ENCODE data around the gene PSORS1C1. TPM values are rescaled to one million over a fixed set of nuclear protein-coding genes. Genes with fewer than 3 reads are reported as not detected.

Gene PSORS1C1
- total and polyA plus RNA-seq, 2 of the 4 experiments (the other 2 are of a cell fraction), result 0.36 to 1.1 TPM

- Histone ChIP-seq H2AFZ (replicated peaks; ENCODE audit: low read length, poor library complexity) (no peak overlapping the region), H3K9ac (ENCODE audit: low read depth, low read length) (no peak overlapping the region), H4K91ac (ENCODE audit: insufficient read depth, low read depth, low read length) (no peak overlapping the region), H2BK15ac (ENCODE audit: low read depth, low read length) (no peak overlapping the region), H4K8ac (ENCODE audit: low read depth in 2 of 2, low read length in 2 of 2) (no peak overlapping the region), H3K56ac (ENCODE audit: extremely low read depth, insufficient read depth, low read length) (no peak overlapping the region), H3K4me2 (ENCODE audit: low read depth, low read length) (no peak overlapping the region), H3K9me3 (ENCODE audit: control insufficient read depth, insufficient read depth, low read length) (no peaks in the 10 kb centered on the region), H2AK5ac (ENCODE audit: low read depth, low read length) (no peak overlapping the region; the same call in 1 of the 2 replicates), H2AK9ac (replicated peaks; ENCODE audit: low read depth, low read length, poor library complexity) (no peak overlapping the region), H3K18ac (ENCODE audit: low read depth, low read length) (no peak overlapping the region), H3K14ac (replicated peaks; ENCODE audit: low read depth, low read length) (no peak overlapping the region), H3K27me3 (ENCODE audit: control insufficient read depth, insufficient read depth, low read length) (peaks cover 3% of the 10 kb centered on the region; the same call in 1 of the 2 replicates), H3K79me1 (ENCODE audit: low read depth in 1 of 2, low read length in 2 of 2) (no peaks in the 10 kb centered on the region), H3K4me3 (ENCODE audit: insufficient read depth, low read depth, low read length) (no peak overlapping the region), H3K27ac (ENCODE audit: insufficient read depth, low read length) (no peak overlapping the region), H3K23ac (ENCODE audit: low read depth, low read length) (no peak overlapping the region), H3K4ac (ENCODE audit: low read depth, low read length) (no peak overlapping the region), H3K36me3 (ENCODE audit: control insufficient read depth, insufficient read depth, low read length) (no peaks in the 10 kb centered on the region), H4K5ac (ENCODE audit: low read depth, low read length) (no peak overlapping the region), H4K20me1 (ENCODE audit: insufficient read depth, low read length) (no peaks in the 10 kb centered on the region), H2BK20ac (ENCODE audit: low read depth, low read length) (no peak overlapping the region), H2BK5ac (ENCODE audit: low read depth, low read length, poor library complexity, severe bottlenecking) (no peak overlapping the region), H3K9me1 (ENCODE audit: insufficient read depth, low read length) (no peaks in the 10 kb centered on the region), H2BK120ac (ENCODE audit: low read depth, low read length) (no peak overlapping the region), H3K4me1 (ENCODE audit: control insufficient read depth, insufficient read depth, low read length) (peaks cover 2% of the 10 kb centered on the region; the same call in 1 of the 2 replicates)
- dilution Hi-C loops (cut with HindIII; ENCODE audit: low sequenced_read_pairs, unreplicated experiment) (no loop called here), intact Hi-C loops (cut with micrococcal nuclease) (no loop called here), in situ Hi-C loops (cut with MboI; ENCODE audit: low sequenced_read_pairs) (no loop called here)
- no TSS peak for BruUV-seq (replicated peaks)
- TF ChIP-seq USF2 (IDR thresholded peaks at IDR 0.05; ENCODE audit: low read depth, low read length), result no peak
- TF ChIP-seq SMC3 (IDR thresholded peaks at IDR 0.05; ENCODE audit: low read depth, low read length), result no peak
- TF ChIP-seq MXI1 (IDR thresholded peaks at IDR 0.05; ENCODE audit: borderline replicate concordance, low read depth, low read length), result no peak
- no peak for TF ChIP-seq CTCF (conservative IDR thresholded peaks at IDR 0.05; ENCODE audit: low read depth, low read length)
- TF ChIP-seq BHLHE40 (IDR thresholded peaks at IDR 0.05; ENCODE audit: low read depth, low read length), result no peak
- no peak for TF ChIP-seq RCOR1 (IDR thresholded peaks at IDR 0.05; ENCODE audit: insufficient replicate concordance, low read length)
- no peak for TF ChIP-seq POLR2A (IDR thresholded peaks at IDR 0.05; ENCODE audit: low read depth, low read length)
- no peak for TF ChIP-seq MAFK (IDR thresholded peaks at IDR 0.05; ENCODE audit: low read depth, low read length)
- TF ChIP-seq, protein P1, sequence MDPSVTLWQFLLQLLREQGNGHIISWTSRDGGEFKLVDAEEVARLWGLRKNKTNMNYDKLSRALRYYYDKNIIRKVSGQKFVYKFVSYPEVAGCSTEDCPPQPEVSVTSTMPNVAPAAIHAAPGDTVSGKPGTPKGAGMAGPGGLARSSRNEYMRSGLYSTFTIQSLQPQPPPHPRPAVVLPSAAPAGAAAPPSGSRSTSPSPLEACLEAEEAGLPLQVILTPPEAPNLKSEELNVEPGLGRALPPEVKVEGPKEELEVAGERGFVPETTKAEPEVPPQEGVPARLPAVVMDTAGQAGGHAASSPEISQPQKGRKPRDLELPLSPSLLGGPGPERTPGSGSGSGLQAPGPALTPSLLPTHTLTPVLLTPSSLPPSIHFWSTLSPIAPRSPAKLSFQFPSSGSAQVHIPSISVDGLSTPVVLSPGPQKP (IDR thresholded peaks at IDR 0.05; ENCODE audit: borderline replicate concordance, low read depth, low read length), result no peak
- TF ChIP-seq RFX5 (IDR thresholded peaks at IDR 0.05; ENCODE audit: low read depth, low read length), result no peak
- TF ChIP-seq RAD21 (IDR thresholded peaks at IDR 0.05; ENCODE audit: low read length), result no peak
- TF ChIP-seq MAZ (IDR thresholded peaks at IDR 0.05; ENCODE audit: borderline replicate concordance, low read depth, low read length), result no peak
- no peak for TF ChIP-seq CEBPB (IDR thresholded peaks at IDR 0.05; ENCODE audit: low read depth, low read length)
- no peak for TF ChIP-seq CHD1 (IDR thresholded peaks at IDR 0.05; ENCODE audit: low read depth, low read length)
- no peak for TF ChIP-seq NFE2L2 (IDR thresholded peaks at IDR 0.05; ENCODE audit: low read depth, low read length)
- no peak for TF ChIP-seq FOS (IDR thresholded peaks at IDR 0.05; ENCODE audit: low read depth, low read length)
- DNase-seq (no peak), ATAC-seq (ENCODE audit: low read depth) (no peak)
- WGBS, 2 experiments (ENCODE audit: extremely low coverage in 2 of 2, insufficient read length in 1 of 2), result 74% methylated on average over 7 of the region's 12 CpGs; no CpG with 5 or more reads in 1 of the 2 experiments
- CTCF ChIA-PET, result no interaction called here
- POLR2A ChIA-PET (ENCODE audit: unreplicated experiment), result no interaction called here
Measured at GRCh38 chr6:31121131-31121790, 6.7 kb downstream of the PSORS1C1 start.
